PC-3 (cell line): ENCODE measurements around the gene MYO19. TPM values are rescaled to one million over a fixed set of nuclear protein-coding genes. Genes with fewer than 3 reads are reported as not detected.
A peak's percentile ranks its signal among the peaks of the same experiment; 100 is the strongest.

Experiments used
- ATAC-seq: fragments of 200-7000 bp; cut with Tn5 transposase; 2 replicates; pipeline ENCODE4 v1.9.1; 2020; ENCODE audit warnings: mild to moderate bottlenecking, moderate library complexity
- BruUV-seq: library from RNA; stranded (reverse); fragments of 400-500 nt; replicated peaks from 2 replicates; lab custom pipeline; 2021; lab: Mats Ljungman, UMichigan
- CTCF ChIA-PET: fragments of 300-600 bp; sonication (Branson Sonifier 250); formaldehyde crosslinking; loops from one replicate; lab custom pipeline; 2022; ENCODE audit warnings: antibody characterized with exemption; lab: Charles Lee
- POLR2A ChIA-PET: fragments of 300-600 bp; sonication (Branson Sonifier 250); formaldehyde crosslinking; loops from one replicate; lab custom pipeline; 2022; ENCODE audit warnings: antibody characterized with exemption; ENCODE audit not compliant: unreplicated experiment; lab: Charles Lee
- DNase-seq: peaks from one replicate; pipeline ENCODE4 v3.0.0-alpha.2; 2015
- H2AFZ ChIP-seq: fragments of 300-600 bp; sonication (generic); 2 replicates; pipeline ENCODE4 v1.6.0; 2016; ENCODE audit warnings: antibody characterized with exemption, low read length
- H3F3A ChIP-seq: fragments of 300-600 bp; sonication (generic); one replicate; pipeline ENCODE4 v1.6.0; 2017; ENCODE audit warnings: antibody characterized with exemption, low read length, control low read depth, mild to moderate bottlenecking; ENCODE audit not compliant: unreplicated experiment
- H3K27ac ChIP-seq: fragments of 300-600 bp; sonication (generic); 2 replicates; pipeline ENCODE4 v1.5.1; 2016; ENCODE audit warnings: mild to moderate bottlenecking, low read length
- H3K27me3 ChIP-seq: fragments of 300-600 bp; sonication (generic); 2 replicates; pipeline ENCODE4 v1.6.1; 2016; ENCODE audit warnings: low read length, mixed read lengths
- H3K36me3 ChIP-seq: fragments of 300-600 bp; sonication (generic); 2 replicates; pipeline ENCODE4 v1.6.1; 2016; ENCODE audit warnings: low read depth, mixed run types, low read length, mixed read lengths
- H3K4me1 ChIP-seq: fragments of 300-600 bp; sonication (generic); 2 replicates; pipeline ENCODE4 v1.5.1; 2016; ENCODE audit warnings: low read length; ENCODE audit not compliant: insufficient read depth
- H3K4me2 ChIP-seq: fragments of 300-600 bp; sonication (generic); 2 replicates; pipeline ENCODE4 v1.6.0; 2016; ENCODE audit warnings: low read length
- H3K4me3 ChIP-seq: fragments of 300-600 bp; sonication (generic); 2 replicates; pipeline ENCODE4 v1.5.1; 2016; ENCODE audit warnings: mild to moderate bottlenecking, low read length, mixed read lengths
- H3K79me2 ChIP-seq: fragments of 300-600 bp; sonication (generic); 2 replicates; pipeline ENCODE4 v1.6.1; 2017; ENCODE audit warnings: low read length, mixed read lengths
- H3K9ac ChIP-seq: fragments of 300-600 bp; sonication (generic); 2 replicates; pipeline ENCODE4 v1.6.0; 2016; ENCODE audit warnings: mild to moderate bottlenecking, low read length
- H3K9me2 ChIP-seq: fragments of 300-600 bp; sonication (generic); replicated peaks from 2 replicates; pipeline ENCODE4 v1.6.1; 2016; ENCODE audit warnings: mixed run types, low read length, mixed read lengths
- H3K9me3 ChIP-seq: fragments of 300-600 bp; sonication (generic); 2 replicates; pipeline ENCODE4 v1.6.1; 2016; ENCODE audit warnings: low read length, mixed read lengths
- H4K20me1 ChIP-seq: fragments of 300-600 bp; sonication (generic); 2 replicates; pipeline ENCODE4 v1.6.1; 2016; ENCODE audit warnings: low read length, mixed read lengths
- EZH2 ChIP-seq: fragments of 300-600 bp; sonication (generic); IDR thresholded peaks from one replicate; pipeline ENCODE4 v1.6.1; 2017; ENCODE audit warnings: antibody characterized with exemption, mild to moderate bottlenecking, low read length; ENCODE audit not compliant: unreplicated experiment
- EZH2phosphoT487 ChIP-seq: fragments of 300-600 bp; sonication (generic); IDR thresholded peaks from 2 replicates; pipeline ENCODE4 v1.6.1; 2018; ENCODE audit warnings: mild to moderate bottlenecking, antibody characterized with exemption, low read length, borderline replicate concordance
- intact Hi-C: fragments of 100-400 bp; cut with micrococcal nuclease; formaldehyde crosslinking; loops from 2 replicates; pipeline ENCODE4 v1.9.0; 2023
- total RNA-seq: library from RNA; depleted of rRNA; stranded (reverse); fragments of >200 nt; gene quantifications from 2 replicates; pipeline ENCODE4 v1.2.3, GENCODE V29; 2014
- TF ChIP-seq, protein P1 (sequence below): fragments of 300-600 bp; sonication (generic); conservative IDR thresholded peaks from 2 replicates; pipeline ENCODE4 v1.5.1; 2017; ENCODE audit warnings: antibody characterized with exemption, low read depth, mild to moderate bottlenecking, low read length

Gene MYO19
- total RNA-seq, 1 experiment from 2014 or later = 143 TPM

DNA sequence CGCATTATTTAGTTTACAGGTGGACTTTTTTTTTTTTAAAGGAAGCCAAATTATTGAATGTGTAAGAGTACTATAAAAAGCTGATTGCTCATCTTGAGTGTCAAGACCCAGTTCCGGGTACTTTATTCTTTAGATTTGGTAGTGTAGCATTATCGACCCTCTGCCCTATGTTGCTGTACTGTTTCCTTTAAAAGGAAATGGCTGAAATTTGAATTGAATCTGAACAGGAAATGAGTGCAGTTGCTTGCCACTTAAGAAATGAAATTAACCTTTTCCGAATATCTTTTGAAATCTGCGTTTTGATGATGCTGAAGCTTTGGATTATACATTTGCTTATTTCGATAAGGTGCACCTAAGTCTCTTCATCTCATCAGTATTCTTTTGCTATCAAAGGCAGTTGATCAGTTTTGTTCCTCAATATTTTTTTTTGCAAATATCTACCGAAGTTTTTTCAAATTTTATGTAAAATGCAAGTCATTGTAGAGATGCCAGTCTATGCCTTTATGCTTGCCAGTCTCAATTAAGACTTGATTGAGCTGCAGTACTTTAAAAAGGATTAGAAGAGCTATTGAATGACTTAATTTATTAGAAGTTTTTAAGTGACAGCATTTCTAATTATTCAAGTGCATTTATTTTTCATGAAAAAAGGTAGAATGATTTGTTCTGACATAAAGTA lies 11.9 kb upstream of the MYO19 start:
- Histone ChIP-seq H3K4me2 (peak overlapping the region; percentile 97), H4K20me1 (peaks cover 23% of the 10 kb centered on the region), H3K4me1 (peaks cover 9% of the 10 kb centered on the region), H3K27me3 (no peaks in the 10 kb centered on the region), H3K4me3 (peak overlapping the region; percentile 99), H3F3A (no peaks in the 10 kb centered on the region), H3K9me3 (no peaks in the 10 kb centered on the region), H2AFZ (no peak overlapping the region), H3K36me3 (peaks cover 4% of the 10 kb centered on the region), H3K27ac (peak overlapping the region; percentile 62), H3K9me2 (no peaks in the 10 kb centered on the region), H3K79me2 (peaks cover 81% of the 10 kb centered on the region), H3K9ac (peak overlapping the region; percentile 95)
- intact Hi-C loops = no loop called here
- BruUV-seq = no TSS peak
- ATAC-seq (no peak), DNase-seq (no peak)
- ChIA-PET POLR2A (no interaction called here), CTCF (no interaction called here)
- TF ChIP-seq, protein P1, sequence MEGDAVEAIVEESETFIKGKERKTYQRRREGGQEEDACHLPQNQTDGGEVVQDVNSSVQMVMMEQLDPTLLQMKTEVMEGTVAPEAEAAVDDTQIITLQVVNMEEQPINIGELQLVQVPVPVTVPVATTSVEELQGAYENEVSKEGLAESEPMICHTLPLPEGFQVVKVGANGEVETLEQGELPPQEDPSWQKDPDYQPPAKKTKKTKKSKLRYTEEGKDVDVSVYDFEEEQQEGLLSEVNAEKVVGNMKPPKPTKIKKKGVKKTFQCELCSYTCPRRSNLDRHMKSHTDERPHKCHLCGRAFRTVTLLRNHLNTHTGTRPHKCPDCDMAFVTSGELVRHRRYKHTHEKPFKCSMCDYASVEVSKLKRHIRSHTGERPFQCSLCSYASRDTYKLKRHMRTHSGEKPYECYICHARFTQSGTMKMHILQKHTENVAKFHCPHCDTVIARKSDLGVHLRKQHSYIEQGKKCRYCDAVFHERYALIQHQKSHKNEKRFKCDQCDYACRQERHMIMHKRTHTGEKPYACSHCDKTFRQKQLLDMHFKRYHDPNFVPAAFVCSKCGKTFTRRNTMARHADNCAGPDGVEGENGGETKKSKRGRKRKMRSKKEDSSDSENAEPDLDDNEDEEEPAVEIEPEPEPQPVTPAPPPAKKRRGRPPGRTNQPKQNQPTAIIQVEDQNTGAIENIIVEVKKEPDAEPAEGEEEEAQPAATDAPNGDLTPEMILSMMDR = no peak
- TF ChIP-seq EZH2phosphoT487 = no peak
- TF ChIP-seq EZH2 = no peak

GRCh38 chr17:36545465-36546417 lies 11.1 kb upstream of the MYO19 start:
- intact Hi-C loops = no loop called here
- Histone ChIP-seq H3K27ac (peak overlapping the region; percentile 62), H2AFZ (no peak overlapping the region), H3F3A (no peaks in the 10 kb centered on the region), H4K20me1 (peaks cover 23% of the 10 kb centered on the region), H3K9me3 (no peaks in the 10 kb centered on the region), H3K27me3 (no peaks in the 10 kb centered on the region), H3K4me3 (peak overlapping the region; percentile 99), H3K79me2 (peaks cover 73% of the 10 kb centered on the region), H3K9me2 (no peaks in the 10 kb centered on the region), H3K9ac (peak overlapping the region; percentile 95), H3K4me1 (peaks cover 9% of the 10 kb centered on the region), H3K36me3 (peaks cover 4% of the 10 kb centered on the region), H3K4me2 (peak overlapping the region; percentile 97)
- peak; percentile 93 for DNase-seq
- ChIA-PET CTCF (no interaction called here), POLR2A (interaction anchor here (0.6 kb wide), 3 partner anchors 12 to 631 kb away, joined by 4 to 22 read pairs (median 7); no protein-coding TSS in a partner anchor)
- TF ChIP-seq, protein P1 = no peak
- TF ChIP-seq EZH2 (no peak), EZH2phosphoT487 (no peak)
- peak; percentile 78 for ATAC-seq
- BruUV-seq = TSS peak; percentile 39
